Endothelial cell of coronary artery (primary cell): ENCODE data around the gene ZIC1. TPM values are rescaled to one million over a fixed set of nuclear protein-coding genes. Genes with fewer than 3 reads are reported as not detected.

Experiments
- total RNA-seq: library from RNA; depleted of rRNA; stranded (reverse); fragments of >200 nt; gene quantifications from 2 replicates; pipeline ENCODE4 v1.2.3, GENCODE V29; 2014

ZIC1 gene
- total RNA-seq: not detected in 2 replicates

DNA sequence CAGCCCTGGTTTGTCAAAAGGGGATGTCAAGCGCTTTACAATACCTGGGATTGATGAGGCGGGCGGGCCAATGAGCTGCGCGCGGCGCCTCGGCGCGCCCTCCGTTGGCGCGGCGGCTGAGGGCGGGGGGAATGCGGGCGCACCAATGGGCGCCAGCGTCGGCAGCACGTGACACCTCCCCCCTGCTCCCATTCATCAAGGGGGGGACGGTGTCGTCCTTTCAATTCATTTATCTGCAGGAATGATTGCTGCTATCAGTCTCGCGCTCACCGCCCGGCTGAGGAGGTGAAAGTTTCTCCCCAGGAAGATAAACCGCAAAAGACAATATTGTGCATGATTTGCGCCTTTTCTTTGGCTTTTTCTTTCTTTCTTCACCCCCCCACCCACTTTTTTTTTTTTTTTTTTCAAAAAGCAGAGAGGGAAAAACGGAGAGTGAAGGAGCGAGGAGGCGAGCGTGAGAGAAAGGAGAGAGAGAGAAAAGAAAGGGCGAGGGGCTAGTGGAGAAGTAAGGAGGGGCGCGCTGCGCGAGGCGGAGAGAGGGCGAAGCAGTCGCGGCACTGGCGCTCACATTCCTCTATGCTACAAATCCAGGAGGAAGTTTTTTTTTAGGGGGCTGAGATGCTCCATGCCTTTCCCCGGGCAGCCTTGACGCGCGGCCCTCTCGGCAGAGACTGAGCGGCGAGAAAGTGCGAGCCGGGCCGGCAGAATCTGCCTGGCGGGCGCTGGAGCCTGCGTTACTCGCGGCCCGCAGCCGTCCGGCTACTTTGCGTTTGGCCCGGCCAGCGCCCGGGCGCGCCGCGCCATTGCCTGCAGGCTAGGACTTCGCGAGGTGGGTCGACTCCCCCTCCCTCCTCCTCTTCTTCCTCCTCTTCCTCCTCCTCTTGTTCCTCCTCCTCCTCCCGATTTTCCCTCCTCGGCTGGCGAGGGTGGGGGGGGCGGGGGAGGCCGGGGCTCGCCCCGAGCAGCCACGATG, at the start of gene ZIC1:
TSS of gene ZIC1 (plus strand) at position 223 of the 973 bp plus-strand sequence. CDS start at position 971, 748 bp downstream.

DNA sequence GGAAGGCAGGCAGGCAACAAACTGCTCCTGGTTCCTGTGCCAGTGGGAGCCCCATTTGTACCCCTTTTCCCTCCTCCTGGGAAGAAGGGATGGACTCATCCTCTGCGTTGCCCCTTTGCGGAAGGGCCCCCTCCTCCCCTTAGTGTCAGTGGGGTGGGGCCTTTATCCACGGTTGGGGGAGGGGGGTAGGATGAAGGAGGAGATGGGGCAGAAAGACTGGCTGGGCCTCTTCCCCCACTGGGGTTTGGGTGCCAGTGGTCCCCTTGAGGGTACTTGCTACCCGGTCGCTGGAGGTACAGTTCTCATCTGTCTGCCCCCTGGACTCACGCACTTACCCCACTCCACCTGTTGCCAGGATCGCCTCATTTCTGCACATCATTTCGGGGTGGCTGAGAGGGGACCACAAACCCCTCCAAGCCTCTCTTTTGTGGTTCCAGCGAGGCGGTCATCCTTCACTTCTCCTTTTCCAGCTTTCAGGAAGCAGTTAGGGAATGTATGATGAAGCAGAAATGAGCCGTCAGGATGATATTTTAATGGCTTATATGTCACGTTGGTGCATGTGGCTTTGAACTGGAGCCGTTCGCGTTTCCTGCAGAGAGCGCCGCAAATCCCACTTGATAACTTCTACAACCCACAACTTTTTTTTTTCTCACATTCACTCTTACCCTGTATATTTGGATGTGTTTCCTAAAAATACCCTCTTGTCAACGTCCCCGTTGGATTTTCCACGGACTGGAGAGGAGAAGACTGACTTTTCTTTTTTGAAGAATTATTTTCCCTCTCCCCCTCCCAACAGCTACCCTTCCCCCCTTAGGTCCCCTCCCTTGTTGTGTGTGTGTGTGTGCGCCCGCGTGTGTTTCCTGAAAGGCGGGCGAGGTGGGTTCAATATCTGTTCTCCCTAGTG, 2.9 kb upstream of the ZIC1 start, which contains the start of gene ZIC4:
TSS of gene ZIC4 (minus strand) at position 516 of the 904 bp plus-strand sequence. CDS start 3,746 bp downstream, outside the sequence.

Other genes starting within 250 kb of the ZIC1 start
- not detected in 2 replicates for gene ZIC4, start 2.8 kb upstream of the ZIC1 start, total RNA-seq